Measurements from ENCODE around the gene COQ3. TPM values are rescaled to one million over a fixed set of nuclear protein-coding genes. Genes with fewer than 3 reads are reported as not detected.

COQ3 gene
- total and polyA plus RNA-seq, 10 donors = 3.2 to 16.8 (median 5.1) TPM

DNA sequence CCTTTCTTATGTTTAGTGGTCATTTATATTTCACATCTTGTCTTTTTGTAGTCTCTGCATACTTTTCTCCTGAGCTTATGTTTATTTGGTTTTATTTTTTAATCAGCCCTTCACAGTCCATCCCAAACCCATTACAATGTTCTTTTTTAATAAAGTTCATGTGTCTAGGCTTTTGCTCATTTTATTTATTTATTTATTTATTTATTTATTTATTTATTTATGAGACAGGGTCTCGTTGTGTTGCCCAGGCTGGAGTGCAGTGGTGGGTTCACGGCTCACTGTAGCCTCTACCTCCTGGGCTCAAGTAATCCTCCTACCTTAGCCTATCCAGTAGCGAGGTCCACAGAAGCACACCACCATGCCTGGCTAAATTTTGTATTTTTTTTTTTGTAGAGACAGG, 3.1 kb downstream of the COQ3 start:
- H3K4me3 ChIP-seq = no peak overlapping the region
- peaks cover 0 to 26% (median 15%) of the 10 kb centered on the region in 6 donors for H3K4me1 ChIP-seq
- H3K27ac ChIP-seq = no peak overlapping the region
- WGBS, 5 donors = 91 to 96% (median 93%) methylated on average over 3 of the region's 3 CpGs
- DNase-seq = no peak
- no peaks in the 10 kb centered on the region for H3K27me3 ChIP-seq (replicated peaks in 1 of 7)
- H3K9me3 ChIP-seq = no peaks in the 10 kb centered on the region
- no peak for TF ChIP-seq POLR2AphosphoS5 (IDR thresholded peaks at IDR 0.05)
- TF ChIP-seq, protein P1, sequence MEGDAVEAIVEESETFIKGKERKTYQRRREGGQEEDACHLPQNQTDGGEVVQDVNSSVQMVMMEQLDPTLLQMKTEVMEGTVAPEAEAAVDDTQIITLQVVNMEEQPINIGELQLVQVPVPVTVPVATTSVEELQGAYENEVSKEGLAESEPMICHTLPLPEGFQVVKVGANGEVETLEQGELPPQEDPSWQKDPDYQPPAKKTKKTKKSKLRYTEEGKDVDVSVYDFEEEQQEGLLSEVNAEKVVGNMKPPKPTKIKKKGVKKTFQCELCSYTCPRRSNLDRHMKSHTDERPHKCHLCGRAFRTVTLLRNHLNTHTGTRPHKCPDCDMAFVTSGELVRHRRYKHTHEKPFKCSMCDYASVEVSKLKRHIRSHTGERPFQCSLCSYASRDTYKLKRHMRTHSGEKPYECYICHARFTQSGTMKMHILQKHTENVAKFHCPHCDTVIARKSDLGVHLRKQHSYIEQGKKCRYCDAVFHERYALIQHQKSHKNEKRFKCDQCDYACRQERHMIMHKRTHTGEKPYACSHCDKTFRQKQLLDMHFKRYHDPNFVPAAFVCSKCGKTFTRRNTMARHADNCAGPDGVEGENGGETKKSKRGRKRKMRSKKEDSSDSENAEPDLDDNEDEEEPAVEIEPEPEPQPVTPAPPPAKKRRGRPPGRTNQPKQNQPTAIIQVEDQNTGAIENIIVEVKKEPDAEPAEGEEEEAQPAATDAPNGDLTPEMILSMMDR (IDR thresholded peaks at IDR 0.05 in 8 of 11, conservative IDR thresholded peaks at IDR 0.05 in 3 of 11) = no peak
- no peak for TF ChIP-seq POLR2A (IDR thresholded peaks at IDR 0.05)
- intact Hi-C loops (cut with DNase I; ENCODE audit: low total_unique reads) = no loop called here
- no peaks in the 10 kb centered on the region for H3K36me3 ChIP-seq

DNA sequence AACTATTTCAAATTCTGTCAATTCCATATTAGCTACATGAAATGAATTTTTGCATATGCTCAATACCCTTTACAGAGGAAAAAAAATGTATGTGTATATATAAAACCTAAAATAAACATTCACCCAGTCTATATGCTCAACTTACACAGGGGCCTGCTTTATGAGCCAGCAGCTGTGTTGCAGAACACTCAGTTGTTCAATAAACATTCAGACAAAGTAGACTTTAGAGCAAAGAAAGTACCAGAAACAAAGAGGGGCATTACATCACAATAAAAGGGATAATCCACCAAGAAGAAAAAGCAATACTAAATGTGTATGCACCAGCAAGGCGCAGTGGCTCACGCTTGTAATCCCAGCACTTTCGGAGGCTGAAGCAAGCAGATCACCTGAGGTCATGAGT, 9.5 kb downstream of the COQ3 start:
- no peak for TF ChIP-seq POLR2A (IDR thresholded peaks at IDR 0.05)
- TF ChIP-seq POLR2AphosphoS5 (IDR thresholded peaks at IDR 0.05) = no peak
- DNase-seq = no peak
- 95 to 98% (median 97%) methylated on average over 3 of the region's 3 CpGs for WGBS, 5 donors
- Histone ChIP-seq H3K4me1 (no peaks in the 10 kb centered on the region), H3K27me3 (replicated peaks in 1 of 7) (no peaks in the 10 kb centered on the region), H3K9me3 (no peaks in the 10 kb centered on the region), H3K4me3 (no peak overlapping the region), H3K36me3 (peaks cover 0 to 17% (median 0%) of the 10 kb centered on the region in 6 donors), H3K27ac (no peak overlapping the region)
- intact Hi-C loops (cut with DNase I; ENCODE audit: low total_unique reads) = no loop called here

DNA sequence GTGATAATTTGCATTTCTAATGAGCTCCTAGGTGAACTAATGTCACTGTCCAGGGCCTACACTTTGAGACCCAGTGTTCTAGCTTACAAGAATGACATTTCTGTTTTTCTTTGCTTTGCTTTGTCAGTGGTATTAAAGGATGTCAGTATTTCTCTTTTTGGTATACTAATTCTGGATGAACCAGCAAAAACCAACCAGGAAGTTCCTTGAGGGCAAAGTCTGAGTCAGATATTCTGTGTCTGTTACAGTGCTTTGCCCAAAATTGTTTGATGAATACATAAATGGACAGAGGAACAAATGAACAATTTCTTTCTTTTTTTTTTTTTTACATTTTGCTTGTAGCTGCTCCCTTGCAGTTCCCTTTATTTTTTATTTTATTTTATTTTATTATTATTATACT, 15.4 kb downstream of the COQ3 start:
- H3K9me3 ChIP-seq = no peaks in the 10 kb centered on the region
- no peak for DNase-seq
- peaks cover 0 to 19% (median 0%) of the 10 kb centered on the region in 6 donors for H3K36me3 ChIP-seq
- TF ChIP-seq, protein P1 (IDR thresholded peaks at IDR 0.05 in 8 of 11, conservative IDR thresholded peaks at IDR 0.05 in 3 of 11) = no peak
- TF ChIP-seq POLR2AphosphoS5 (IDR thresholded peaks at IDR 0.05) (no peak), POLR2A (IDR thresholded peaks at IDR 0.05) (no peak)
- no peaks in the 10 kb centered on the region for H3K4me1 ChIP-seq
- intact Hi-C loops (cut with DNase I; ENCODE audit: low total_unique reads) = no loop called here
- H3K27ac ChIP-seq = peak overlapping the region in 1 of 8 donors; percentile 24
- H3K27me3 ChIP-seq (replicated peaks in 1 of 7) = no peaks in the 10 kb centered on the region
- H3K4me3 ChIP-seq = no peak overlapping the region

DNA sequence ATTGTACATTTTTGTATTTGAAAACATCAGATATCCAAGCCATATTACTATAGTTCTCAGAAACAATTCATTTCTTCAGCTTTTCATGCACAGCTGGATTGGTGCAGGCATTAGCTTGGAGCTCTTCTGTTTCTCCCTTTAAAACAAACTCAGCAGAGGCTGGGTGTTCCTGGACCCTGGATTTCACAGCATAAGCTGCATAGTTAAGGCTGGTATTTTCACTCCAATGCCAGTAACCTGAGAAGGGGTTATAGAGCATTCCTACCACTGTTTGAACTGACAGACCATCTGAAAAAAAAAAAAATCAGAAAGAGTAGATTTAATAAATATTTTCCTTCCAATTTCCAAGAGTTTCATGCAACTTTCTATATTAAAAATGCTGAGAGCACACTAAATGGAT, 24.5 kb downstream of the COQ3 start:
- Histone ChIP-seq H3K27me3 (replicated peaks in 1 of 7) (no peaks in the 10 kb centered on the region), H3K36me3 (peaks cover 0 to 18% (median 0%) of the 10 kb centered on the region in 6 donors), H3K4me1 (no peaks in the 10 kb centered on the region), H3K27ac (no peak overlapping the region), H3K4me3 (no peak overlapping the region), H3K9me3 (no peaks in the 10 kb centered on the region)
- intact Hi-C loops (cut with DNase I; ENCODE audit: low total_unique reads) = no loop called here
- TF ChIP-seq, protein P1 (IDR thresholded peaks at IDR 0.05 in 8 of 11, conservative IDR thresholded peaks at IDR 0.05 in 3 of 11) = no peak
- TF ChIP-seq POLR2AphosphoS5 (IDR thresholded peaks at IDR 0.05) = no peak
- DNase-seq = no peak

DNA sequence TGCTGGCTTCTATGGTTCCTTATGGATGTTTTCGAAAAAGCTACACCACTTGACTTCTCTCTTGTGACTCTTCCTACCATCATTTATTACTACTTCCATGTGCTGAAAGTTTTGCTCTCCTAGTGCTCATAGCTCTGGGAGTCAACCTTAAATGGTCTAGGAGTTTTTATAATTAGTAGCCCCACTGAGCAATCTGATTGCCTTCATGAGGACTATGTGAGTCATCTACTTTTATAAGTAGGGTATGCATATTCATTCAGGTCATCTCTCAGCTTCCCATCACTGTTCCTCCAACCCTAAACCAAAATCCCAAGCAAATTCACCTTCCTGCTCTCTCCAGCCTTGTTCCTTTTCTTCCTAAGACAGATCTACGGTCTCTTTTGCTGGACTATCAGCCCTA, 27.1 kb downstream of the COQ3 start:
- WGBS, 5 donors = 95 to 99% (median 96%) methylated on average over 2 of the region's 2 CpGs
- Histone ChIP-seq H3K27ac (no peak overlapping the region), H3K27me3 (replicated peaks in 1 of 7) (no peaks in the 10 kb centered on the region), H3K4me1 (no peaks in the 10 kb centered on the region), H3K4me3 (no peak overlapping the region), H3K36me3 (peaks cover 0 to 18% (median 0%) of the 10 kb centered on the region in 6 donors), H3K9me3 (no peaks in the 10 kb centered on the region)
- TF ChIP-seq POLR2A (IDR thresholded peaks at IDR 0.05) = no peak
- TF ChIP-seq, protein P1 (IDR thresholded peaks at IDR 0.05 in 8 of 11, conservative IDR thresholded peaks at IDR 0.05 in 3 of 11) = no peak
- intact Hi-C loops (cut with DNase I; ENCODE audit: low total_unique reads) = no loop called here
- no peak for DNase-seq

All from spleen (tissue), 11 donors.